Renal cortex interstitium (tissue), 15 donors: ENCODE data around the gene PDE5A. TPM values are rescaled to one million over a fixed set of nuclear protein-coding genes. Genes with fewer than 3 reads are reported as not detected.
A peak's percentile ranks its signal among the peaks of the same experiment; 100 is the strongest.
"Not testable (repeated sequence)": the region's sequence is repeated elsewhere in the genome, so short reads cannot be mapped to it uniquely, and the experiment has no call there.

Experiments used
- DNase-seq, 11 donors: peaks; one replicate each; pipeline ENCODE4 v3.0.0-alpha.2; 2013; ENCODE audit warnings: low read depth in 9 of 11, low spot score in 4 of 11; ENCODE audit errors: extremely low read depth in 1 of 11
- long read RNA-seq, 16 experiments: transcript quantifications; one replicate each; lab custom pipeline, GENCODE V29; 2026
- polyA plus RNA-seq, 3 donors: library from polyadenylated mRNA; unstranded; fragments of 120-200 nt; gene quantifications; one replicate each; pipeline ENCODE4 v1.2.1, GENCODE V29; 2013; ENCODE audit not compliant: insufficient read length in 3 of 3

PDE5A gene
- polyA plus RNA-seq, result 10 to 100 TPM; 40.0 to 60.0 (median 42.8) TPM
- long read RNA-seq, donor 1, result 0 reads
- long read RNA-seq, donor 2, result 0 reads
- long read RNA-seq, donor 3, full-length matches to known transcripts, result 3 of 3 reads
- long read RNA-seq, donor 3, partial matches to known transcripts, result 0 of 3 reads
- long read RNA-seq, donor 3, other reads (novel, unspliced or antisense), result 0 of 3 reads
- long read RNA-seq, donor 4, partial matches to known transcripts, result 0 of 2 reads
- long read RNA-seq, donor 4, other reads (novel, unspliced or antisense), result 0 of 2 reads
- long read RNA-seq, donor 5, result 0 reads
- long read RNA-seq, donor 6, partial matches to known transcripts, result 22 of 22 reads
- long read RNA-seq, donor 6, other reads (novel, unspliced or antisense), result 0 of 22 reads
- long read RNA-seq, donor 7, partial matches to known transcripts, result 23 of 23 reads
- long read RNA-seq, donor 7, other reads (novel, unspliced or antisense), result 0 of 23 reads
- long read RNA-seq, donor 8, result 0 reads
- long read RNA-seq, donor 9, full-length matches to known transcripts, result 1 of 1 reads
- long read RNA-seq, donor 9, partial matches to known transcripts, result 0 of 1 reads
- long read RNA-seq, donor 9, other reads (novel, unspliced or antisense), result 0 of 1 reads
- long read RNA-seq, donor 10, result 0 reads
- long read RNA-seq, donor 11, partial matches to known transcripts, result 0 of 1 reads
- long read RNA-seq, donor 11, other reads (novel, unspliced or antisense), result 0 of 1 reads
- long read RNA-seq, donor 12, partial matches to known transcripts, result 6 of 6 reads
- long read RNA-seq, donor 12, other reads (novel, unspliced or antisense), result 0 of 6 reads
- long read RNA-seq, donor 13, result 0 reads
- long read RNA-seq, donor 14, partial matches to known transcripts, result 0 of 2 reads
- long read RNA-seq, donor 14, other reads (novel, unspliced or antisense), result 0 of 2 reads
- long read RNA-seq, donor 15, result 0 reads
- long read RNA-seq, donor 16, full-length matches to known transcripts, result 1 of 1 reads
- long read RNA-seq, donor 16, partial matches to known transcripts, result 0 of 1 reads
- long read RNA-seq, donor 16, other reads (novel, unspliced or antisense), result 0 of 1 reads

DNA sequence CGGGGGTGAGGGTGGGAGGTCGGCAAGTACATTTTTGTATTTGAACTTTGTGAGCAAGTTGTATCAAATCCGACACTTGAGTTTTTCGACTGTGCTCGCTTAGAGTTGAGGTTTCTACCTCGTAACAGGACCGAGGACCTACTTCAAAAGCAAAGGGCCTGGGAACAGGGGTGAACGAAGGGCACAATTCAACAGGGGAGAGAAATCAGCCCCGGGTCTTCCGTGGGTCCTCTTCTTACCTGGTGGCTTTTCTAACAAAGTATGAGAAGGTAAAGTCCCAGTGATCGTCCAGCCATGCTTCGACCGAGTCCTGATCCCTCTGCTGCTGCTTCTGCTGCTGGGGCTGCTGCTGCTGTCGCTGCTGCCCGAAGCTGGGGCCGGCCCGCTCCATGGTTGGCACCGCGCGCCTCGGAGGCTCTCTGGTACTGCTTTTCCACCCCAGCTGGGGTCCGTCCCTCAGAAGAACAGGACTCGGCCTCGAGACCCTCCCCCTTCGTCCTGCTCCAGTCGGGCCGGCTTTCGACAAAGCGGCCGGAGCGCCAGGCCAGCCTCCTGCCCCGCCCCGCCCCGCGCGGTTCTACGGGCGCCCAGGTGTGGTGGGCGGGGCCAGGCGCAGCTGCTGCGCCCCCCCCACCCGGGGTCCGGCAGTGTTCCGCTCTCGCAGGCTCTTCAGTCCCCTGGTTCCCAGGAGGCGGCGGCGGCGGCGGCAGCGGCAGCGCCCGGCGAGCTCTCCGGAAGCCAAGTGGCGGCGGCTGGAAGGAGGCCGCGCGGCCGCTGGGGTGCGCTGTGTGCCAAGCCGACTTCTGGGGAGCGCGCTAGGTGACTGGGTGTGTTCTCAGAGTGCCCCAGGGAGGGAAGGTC is at the start of gene PDE5A:
Gene PDE5A, minus strand, starts transcription at position 524 of the 861 bp plus-strand sequence. Its CDS starts 133 bp downstream, at position 391.
- DNase-seq, result peak; percentile 62 to 86 (median 80)

DNA sequence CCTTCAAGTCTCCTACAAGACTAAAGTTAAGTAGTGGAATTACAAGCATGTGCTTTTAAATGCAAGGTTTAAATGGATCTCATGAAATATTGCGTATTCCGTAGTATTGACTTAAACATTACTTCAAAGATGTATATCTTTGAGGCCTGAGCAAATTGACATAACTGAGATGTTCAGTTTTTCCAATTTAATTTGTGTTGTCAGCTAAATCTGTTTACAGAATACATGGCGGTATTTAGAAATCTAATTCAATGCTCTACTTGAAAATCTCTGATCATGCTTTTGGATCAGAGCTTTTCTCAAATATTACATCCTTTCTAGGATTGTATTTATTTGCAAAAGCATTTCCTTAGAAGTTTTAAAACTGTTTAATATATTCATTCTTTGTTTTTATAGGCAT is 47.5 kb upstream of the PDE5A start:
- DNase-seq, result no peak

DNA sequence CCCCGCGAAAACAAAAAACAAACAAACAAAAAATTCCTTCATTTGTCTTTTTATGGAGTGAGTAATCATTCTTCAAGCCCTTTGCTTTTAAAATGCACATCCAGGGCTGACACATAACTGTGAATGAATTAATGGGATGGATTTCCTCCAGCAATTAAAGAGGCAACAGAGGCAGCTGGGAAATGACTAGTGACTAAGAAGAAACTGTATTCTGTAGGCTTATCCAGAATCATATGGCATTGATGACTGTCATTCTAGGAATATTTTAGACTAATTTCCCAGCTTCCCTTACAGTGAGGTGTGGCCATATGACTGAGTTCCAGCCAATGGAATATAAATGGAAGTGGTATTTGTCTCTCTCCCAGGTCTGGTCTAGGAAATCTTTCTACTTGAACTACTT is 46.8 kb upstream of the PDE5A start:
- no peak for DNase-seq

DNA sequence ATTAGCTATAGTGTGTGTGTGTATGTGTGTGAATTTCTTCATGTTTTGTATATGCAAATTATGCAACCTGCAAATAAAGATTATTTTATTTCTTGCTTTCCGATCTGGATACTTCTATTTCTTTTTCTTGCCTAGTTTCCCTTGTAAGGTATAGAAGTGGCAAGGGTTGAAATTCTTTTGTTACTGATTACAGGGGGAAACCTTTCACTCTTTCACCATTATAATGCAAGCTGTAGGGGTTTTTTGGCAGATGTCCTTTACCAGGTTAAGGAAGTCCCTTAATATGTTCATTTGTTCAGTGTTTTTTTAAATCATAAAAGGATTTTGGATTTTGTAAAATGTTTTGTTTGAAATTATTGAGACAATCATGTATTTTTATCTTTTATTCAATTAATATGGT is 44.3 kb upstream of the PDE5A start:
- no peak for DNase-seq

DNA sequence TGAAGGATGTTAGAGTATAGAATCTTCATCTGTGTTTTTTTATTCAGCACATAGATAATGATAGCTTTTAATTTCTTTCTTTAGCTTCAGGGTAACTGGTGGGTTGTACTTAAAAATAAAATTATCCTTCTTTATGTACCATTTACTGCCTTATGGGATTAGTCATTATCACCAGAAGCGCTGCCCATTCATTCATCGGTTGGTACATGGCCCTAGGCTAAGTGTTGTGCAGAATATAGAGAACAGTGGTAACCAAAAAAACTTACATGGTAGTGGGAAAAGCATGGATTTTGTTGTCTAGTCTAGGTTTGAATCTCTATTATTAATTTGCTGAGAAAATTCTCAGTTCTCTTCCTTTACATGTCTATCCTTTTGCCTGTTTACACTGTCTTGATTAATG is 43.5 kb upstream of the PDE5A start:
- DNase-seq, result no peak

DNA sequence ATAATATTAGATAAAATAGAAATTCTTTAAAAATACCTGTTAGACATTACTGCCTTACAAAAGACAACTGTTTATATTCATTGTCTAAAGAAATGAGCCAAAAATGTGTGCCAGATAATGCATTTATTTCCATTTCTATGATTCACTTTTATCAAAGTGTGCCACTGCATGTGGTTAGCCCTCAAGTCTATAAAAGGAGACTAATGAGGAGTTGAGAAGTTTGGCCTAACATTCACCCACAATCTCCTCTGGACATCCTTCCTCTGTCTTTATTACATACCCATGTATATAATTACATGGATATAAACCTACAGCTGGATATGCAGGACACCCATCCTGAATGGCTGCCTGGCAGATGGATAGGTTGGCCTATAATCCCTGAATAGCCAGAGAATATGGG is 42.6 kb upstream of the PDE5A start:
- no peak for DNase-seq

DNA sequence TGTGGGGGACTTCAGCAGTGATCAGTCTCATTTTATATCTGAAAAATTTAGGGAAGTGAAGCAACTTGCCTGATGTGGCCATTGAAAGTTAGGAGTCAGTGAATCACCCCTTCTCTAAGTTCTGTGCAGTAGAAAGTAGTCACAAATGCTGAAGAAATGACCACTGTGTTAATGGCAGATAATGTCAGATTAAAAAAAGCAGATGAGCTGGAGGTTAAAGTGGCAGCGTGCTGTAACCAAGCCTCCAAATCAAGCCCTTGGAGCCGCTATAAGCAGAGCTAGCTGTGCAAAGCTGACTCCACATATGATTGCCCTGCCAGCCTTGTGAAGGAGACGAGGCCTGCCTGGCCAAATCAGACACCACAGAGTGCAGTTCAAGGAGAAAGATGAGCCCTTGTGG is 39.2 kb upstream of the PDE5A start:
- DNase-seq, result no peak

DNA sequence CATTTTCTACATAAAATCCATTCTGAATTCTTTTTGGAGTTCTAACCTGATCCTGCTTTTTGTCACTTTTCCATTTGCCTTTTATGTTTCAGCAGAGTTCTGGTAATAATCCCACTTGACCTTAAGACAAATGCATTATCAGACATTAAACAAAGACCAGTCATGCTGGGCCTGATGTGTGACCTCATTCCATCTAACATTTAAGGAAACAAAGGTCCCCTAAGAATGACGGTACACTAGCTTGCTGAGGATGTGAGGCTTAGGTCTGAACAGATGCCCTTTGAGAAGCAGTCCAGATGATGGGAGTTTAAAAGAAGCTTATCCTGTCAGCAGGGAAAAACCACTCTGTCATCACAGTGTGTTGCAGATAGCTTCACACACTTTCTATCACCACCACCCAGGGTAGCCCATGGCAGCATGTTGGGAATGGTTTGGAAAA is 38.1 kb upstream of the PDE5A start:
- DNase-seq, result no peak

DNA sequence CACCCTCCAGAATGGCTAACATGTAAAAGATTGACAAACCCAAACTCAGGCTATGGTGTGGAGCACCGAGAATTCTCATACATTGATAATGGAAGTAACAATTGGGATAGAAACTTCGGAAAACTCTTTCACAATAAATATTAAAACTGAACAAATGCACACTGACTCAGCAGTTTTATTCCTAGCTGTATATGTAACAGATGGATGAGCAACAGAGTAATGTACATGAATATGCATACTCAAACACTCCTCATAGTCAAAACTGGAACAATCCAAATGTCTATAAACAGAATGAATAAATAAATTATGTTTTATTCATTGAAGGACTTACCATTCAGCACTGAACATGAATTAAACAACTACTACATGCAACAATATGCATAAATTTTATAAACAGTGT is 37.1 kb upstream of the PDE5A start:
- no peak for DNase-seq

DNA sequence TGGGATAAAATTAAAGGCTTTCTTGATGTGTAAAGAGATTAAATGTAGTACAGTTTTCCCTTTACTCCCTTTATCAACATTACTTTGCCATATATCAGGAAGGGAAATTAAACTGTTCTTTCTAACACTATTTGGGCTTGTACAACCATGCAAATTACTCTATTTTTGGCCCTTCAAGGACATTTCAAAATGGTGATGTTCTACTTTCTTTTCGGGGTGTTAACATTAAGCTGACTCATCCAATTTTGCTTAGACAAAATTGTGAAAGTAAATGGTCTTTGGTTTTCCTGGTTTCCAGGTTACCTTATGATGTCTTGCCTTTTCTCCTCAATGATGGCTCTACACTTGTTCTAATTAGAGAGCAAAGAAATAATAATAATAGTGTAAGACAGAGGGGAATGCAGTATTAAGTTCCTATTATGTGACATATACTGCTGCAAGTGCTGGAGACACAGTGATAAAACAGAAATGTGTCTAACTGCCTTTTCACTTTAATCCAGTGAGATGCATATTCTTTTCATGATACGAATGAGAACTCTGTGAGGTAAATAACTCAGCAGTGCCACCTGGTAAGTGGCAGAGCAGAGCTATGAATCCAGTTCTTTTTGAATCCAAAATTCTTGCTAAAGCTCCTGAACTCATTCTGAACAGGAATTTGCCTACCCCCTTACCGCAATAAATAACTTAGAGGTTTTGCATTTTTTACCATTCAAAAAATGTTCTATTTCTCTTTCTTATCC is 35.7 kb upstream of the PDE5A start:
- no peak for DNase-seq

DNA sequence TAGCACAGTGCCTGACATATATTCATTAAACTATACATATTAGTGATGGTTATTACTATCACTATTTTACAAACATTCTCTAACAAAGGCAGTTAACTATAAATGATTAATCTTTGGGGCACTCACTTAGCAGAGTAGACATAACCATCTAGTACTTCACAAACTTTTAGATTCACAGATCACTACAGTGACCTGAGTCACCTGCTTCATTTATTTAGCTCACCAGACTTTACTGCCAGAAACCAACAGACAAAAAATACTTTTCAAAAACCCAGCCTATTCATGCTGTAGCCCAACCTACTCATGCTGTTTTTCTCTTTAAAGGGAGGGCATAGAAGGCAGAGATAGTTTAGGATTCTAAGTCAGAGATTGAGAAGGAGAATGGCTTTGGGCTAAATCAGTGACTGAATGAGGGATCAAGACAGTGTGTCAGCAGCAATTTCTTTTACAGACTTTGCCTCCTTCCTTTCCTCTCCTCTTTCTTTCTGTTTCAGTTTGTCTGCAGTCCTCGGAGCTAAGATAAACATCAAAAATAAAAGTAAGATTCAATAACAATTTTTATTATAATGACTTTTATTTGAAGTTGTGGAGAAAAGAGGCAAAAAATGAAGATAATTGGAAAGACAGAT is 34.7 kb upstream of the PDE5A start:
- no peak for DNase-seq

DNA sequence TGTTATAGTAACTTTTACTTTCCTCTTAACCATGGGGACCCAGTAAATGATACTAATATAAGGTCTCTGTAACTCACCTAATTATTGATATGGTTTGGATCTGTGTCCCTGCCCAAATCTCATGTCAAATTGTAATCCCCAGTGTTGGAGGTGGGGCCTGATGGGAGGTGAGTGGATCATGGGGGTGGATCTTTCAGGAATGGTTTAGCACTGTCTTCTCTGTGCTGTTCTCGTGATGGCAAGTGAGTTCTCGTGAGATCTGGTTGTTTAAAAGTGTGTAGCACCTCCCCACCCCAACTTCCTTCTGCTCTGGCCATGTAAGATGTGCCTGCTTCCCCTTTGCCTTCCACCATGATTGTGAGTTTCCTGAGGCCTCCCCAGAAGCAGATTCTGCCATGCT is 34.0 kb upstream of the PDE5A start:
- not testable (repeated sequence) for DNase-seq

DNA sequence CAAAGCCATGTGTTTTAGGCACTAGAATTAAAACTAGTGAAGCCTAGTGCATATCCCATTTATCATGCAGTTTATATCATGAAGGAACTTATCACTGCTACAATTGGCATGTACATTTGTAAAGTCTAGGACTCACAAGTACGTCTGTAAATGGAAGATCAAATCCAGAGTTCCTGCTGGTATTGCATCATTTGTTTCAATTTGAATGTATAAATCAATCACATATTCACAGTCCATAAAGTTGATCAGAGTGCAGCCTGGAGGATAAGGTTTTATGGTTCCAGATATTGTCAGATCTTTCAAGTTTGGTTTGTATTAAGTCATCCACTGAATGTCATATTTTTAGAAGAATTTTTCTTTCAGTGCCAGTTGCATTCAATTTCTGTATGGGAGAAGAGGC is 32.6 kb upstream of the PDE5A start:
- no peak for DNase-seq

DNA sequence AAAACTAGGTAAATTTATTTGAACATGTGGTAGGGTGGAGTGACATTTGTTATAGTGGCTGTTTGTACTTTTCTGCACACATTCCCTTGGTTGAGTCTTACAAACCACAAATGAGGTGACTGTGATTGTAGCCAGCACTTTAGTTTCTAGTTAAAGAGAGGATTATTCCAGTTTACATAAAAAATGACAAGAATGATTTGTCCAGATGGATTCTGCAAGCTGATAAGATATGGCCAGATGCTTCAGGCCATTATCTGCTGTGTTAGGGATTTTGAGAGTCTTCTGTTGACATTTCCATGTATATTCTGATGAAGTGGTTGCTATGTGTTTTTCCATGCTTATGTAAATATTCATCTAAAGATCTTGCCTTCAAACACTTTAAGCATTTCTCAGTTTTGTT is 31.0 kb upstream of the PDE5A start:
- no peak for DNase-seq

DNA sequence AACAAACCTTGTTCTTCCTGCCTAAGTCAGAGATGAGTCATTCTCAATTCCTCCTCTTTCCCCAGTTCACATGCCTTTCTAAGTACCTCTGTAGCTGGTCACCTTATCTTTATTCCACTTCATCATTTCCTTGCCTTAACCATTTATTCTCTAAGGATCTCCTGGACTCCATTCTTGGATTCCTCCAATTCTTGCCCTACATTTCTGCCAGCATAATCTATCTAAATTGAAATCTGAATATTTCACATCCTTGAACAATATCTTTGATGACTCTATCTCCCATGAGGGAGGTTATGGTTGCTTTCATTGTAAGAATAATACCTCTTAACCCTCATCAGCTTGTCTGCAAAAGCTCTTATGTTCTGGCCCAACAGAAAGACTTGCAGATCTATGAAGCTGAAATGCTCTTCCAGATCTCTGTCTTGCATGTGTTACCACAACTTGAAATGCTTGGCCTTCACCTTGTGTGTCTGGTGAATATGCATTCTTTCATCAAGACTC is 28.6 kb upstream of the PDE5A start:
- DNase-seq, result no peak

DNA sequence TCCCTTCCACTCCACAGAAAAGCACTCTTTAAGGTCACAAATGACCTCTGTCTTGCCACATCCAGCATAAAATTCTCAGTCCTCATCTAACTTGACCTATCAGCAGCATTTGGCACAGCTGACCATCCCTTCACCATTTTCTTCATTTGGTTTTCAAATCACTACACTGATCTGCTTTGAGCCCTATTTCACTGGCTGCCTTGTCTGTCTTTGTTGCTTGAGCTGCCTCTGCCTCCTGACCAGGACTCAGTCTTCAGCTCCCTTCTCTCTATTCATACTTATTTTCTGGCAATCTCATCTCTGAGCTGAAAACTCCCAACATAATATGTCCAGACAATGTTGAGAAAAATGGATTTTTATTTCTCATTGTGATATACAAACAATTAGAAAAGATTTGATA is 27.7 kb upstream of the PDE5A start:
- DNase-seq, result no peak

DNA sequence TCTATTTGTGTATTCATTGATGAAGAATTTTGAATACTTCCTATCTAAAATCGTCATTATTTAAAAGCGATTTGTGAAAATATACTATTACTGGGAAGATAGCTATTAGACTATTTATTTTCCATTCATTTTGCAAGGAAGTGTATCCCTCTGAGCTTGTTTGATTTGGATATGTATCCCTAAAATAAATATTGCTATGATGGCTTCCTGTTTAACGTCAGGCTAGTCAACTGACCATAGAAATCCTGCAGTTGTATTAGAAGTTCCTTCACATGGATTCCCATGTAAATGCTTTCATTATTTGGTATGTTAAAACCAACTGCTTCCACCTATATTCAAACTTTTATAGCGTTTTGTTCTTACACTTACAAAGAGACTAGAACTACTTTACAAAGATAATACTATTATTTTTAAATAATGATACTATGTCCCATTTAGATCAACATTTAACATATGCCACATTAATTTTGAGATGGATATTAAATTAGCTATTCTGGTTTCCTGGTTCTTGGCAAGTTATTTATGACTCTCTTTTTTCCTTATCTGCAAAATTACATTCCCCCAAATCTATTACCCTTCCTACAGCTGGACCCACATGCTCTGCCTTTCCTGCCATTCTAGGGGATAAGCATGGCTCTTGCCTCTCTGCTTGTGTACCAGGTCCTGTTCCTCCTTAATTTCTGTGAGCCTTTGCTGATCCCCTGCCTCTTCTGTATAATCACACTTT is 26.7 kb upstream of the PDE5A start:
- no peak for DNase-seq
